ENCODE results near the gene RCAN1.

DNA sequence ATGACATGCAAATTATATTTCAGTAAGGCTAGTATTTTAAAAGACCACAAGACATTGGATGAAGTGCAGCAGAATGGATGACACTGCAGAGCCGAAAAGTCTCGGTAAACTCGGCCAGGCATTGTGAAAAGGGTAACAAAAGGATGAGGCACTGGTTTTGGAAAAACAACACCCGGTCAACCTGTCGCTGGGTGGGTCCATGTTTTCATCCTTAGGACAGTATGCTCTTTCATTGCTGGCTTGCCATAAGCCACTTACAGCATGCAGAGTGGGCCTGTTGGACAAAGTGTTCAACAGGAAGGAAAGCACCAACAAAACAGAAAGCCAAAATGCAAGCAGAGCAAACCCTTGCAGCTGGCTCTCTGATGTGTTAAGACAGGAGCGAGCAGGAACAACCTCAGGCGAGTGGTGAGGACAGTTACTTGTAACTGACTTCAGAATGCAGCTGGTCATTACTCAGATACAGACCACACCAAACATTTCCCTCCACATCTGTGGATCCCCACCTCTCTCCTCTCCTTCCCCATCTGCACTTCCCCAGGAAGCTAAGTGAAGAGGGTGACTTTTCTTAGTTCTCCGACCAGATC is 2.9 kb upstream of the RCAN1 start:
- TF ChIP-seq, protein P1, sequence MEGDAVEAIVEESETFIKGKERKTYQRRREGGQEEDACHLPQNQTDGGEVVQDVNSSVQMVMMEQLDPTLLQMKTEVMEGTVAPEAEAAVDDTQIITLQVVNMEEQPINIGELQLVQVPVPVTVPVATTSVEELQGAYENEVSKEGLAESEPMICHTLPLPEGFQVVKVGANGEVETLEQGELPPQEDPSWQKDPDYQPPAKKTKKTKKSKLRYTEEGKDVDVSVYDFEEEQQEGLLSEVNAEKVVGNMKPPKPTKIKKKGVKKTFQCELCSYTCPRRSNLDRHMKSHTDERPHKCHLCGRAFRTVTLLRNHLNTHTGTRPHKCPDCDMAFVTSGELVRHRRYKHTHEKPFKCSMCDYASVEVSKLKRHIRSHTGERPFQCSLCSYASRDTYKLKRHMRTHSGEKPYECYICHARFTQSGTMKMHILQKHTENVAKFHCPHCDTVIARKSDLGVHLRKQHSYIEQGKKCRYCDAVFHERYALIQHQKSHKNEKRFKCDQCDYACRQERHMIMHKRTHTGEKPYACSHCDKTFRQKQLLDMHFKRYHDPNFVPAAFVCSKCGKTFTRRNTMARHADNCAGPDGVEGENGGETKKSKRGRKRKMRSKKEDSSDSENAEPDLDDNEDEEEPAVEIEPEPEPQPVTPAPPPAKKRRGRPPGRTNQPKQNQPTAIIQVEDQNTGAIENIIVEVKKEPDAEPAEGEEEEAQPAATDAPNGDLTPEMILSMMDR (IDR thresholded peaks at IDR 0.05; ENCODE audit: low read depth, low read length), result no peak
- TF ChIP-seq, protein P2, sequence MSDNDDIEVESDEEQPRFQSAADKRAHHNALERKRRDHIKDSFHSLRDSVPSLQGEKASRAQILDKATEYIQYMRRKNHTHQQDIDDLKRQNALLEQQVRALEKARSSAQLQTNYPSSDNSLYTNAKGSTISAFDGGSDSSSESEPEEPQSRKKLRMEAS (IDR thresholded peaks at IDR 0.05; ENCODE audit: low read depth, low read length), result no peak
- no peak for TF ChIP-seq POLR2A (IDR thresholded peaks at IDR 0.05; ENCODE audit: extremely low read depth, insufficient read length)

Measured in NB4 (cell line).